GM12878 (cell line): Measurements from ENCODE around the gene MYO1D. TPM values are rescaled to one million over a fixed set of nuclear protein-coding genes. Genes with fewer than 3 reads are reported as not detected.

Source experiments
- ATAC-seq: fragments of 200-7000 bp; cut with Tn5 transposase; 3 replicates; pipeline ENCODE4 v1.9.1; 2020; ENCODE audit warnings: mild to moderate bottlenecking, moderate library complexity
- BruUV-seq: library from RNA; stranded (reverse); fragments of 400-500 nt; replicated peaks from 2 replicates; lab custom pipeline; 2021; lab: Mats Ljungman, UMichigan
- CTCF ChIA-PET: fragments of 300-600 bp; sonication (Branson Sonifier 250); formaldehyde crosslinking; extraction: SDS; loops from one replicate; lab custom pipeline; 2021; ENCODE audit warnings: inconsistent platforms; lab: Yijun Ruan, JAX
- POLR2A ChIA-PET: fragments of 350-600 bp; formaldehyde crosslinking; extraction: SDS; loops from one replicate; lab custom pipeline; 2021; ENCODE audit warnings: inconsistent platforms; lab: Charles Lee
- RAD21 ChIA-PET: fragments of 300-600 bp; sonication (Branson Sonifier 250); formaldehyde crosslinking; loops from one replicate; lab custom pipeline; 2023; ENCODE audit warnings: antibody characterized with exemption; ENCODE audit not compliant: unreplicated experiment; lab: Charles Lee
- SMC1A ChIA-PET: fragments of 300-600 bp; sonication (Branson Sonifier 250); formaldehyde crosslinking; loops from one replicate; lab custom pipeline; 2023; ENCODE audit not compliant: unreplicated experiment, uncharacterized antibody; lab: Charles Lee
- DNase-seq: peaks from one replicate; pipeline ENCODE4 v3.0.0-alpha.2; 2011; ENCODE audit warnings: low read depth, low spot score
- FAIRE-seq: peaks from 3 replicates; lab custom pipeline; 2011; peaks lifted over from hg19 to GRCh38; lab: Jason Lieb, UNC
- H2AFZ ChIP-seq: 2 replicates; pipeline ENCODE4 v1.6.0; 2011; ENCODE audit warnings: low read depth, low read length, control low read depth; ENCODE audit not compliant: control insufficient read depth
- H3K27ac ChIP-seq: 2 replicates; pipeline ENCODE4 v1.5.1; 2011; ENCODE audit warnings: control low read depth; ENCODE audit not compliant: control insufficient read depth, insufficient read depth
- H3K27me3 ChIP-seq, 2 experiments: replicated peaks in 1 of 2; 2 replicates each; pipeline versions ENCODE4 v1.6.0 to v1.6.1; 2011; ENCODE audit warnings: low read length in 1 of 2; ENCODE audit not compliant: control insufficient read depth in 2 of 2, insufficient read depth in 2 of 2
- H3K36me3 ChIP-seq, 2 experiments: 2 replicates each; pipeline ENCODE4 v1.5.1; 2011; ENCODE audit warnings: low read length in 1 of 2; ENCODE audit not compliant: control insufficient read depth in 2 of 2, insufficient read depth in 2 of 2
- H3K4me1 ChIP-seq: 2 replicates; pipeline ENCODE4 v1.6.1; 2011; ENCODE audit warnings: mild to moderate bottlenecking, low read length, moderate library complexity, mixed read lengths; ENCODE audit not compliant: control insufficient read depth, insufficient read depth
- H3K4me2 ChIP-seq: 2 replicates; pipeline ENCODE4 v1.6.0; 2011; ENCODE audit warnings: control low read depth; ENCODE audit not compliant: control insufficient read depth, insufficient read depth
- H3K4me3 ChIP-seq: fragments of 200-600 bp; sonication (generic); 2 replicates; pipeline ENCODE4 v1.5.1; 2016
- H3K79me2 ChIP-seq: 2 replicates; pipeline ENCODE4 v1.6.0; 2011; ENCODE audit warnings: low read length; ENCODE audit not compliant: control insufficient read depth, insufficient read depth
- H3K9ac ChIP-seq: 2 replicates; pipeline ENCODE4 v1.8.0; 2011; ENCODE audit warnings: low read length, control low read depth, mixed read lengths; ENCODE audit not compliant: control insufficient read depth, insufficient read depth
- H3K9me3 ChIP-seq: replicated peaks from 3 replicates; pipeline ENCODE4 v1.5.1; 2011; ENCODE audit warnings: mild to moderate bottlenecking, low read length; ENCODE audit not compliant: control insufficient read depth, insufficient read depth
- H4K20me1 ChIP-seq: 2 replicates; pipeline ENCODE4 v1.6.0; 2011; ENCODE audit not compliant: control insufficient read depth, insufficient read depth
- ASH2L ChIP-seq: fragments of 300-600, 200-600 bp; sonication (generic); IDR thresholded peaks from 2 replicates; pipeline ENCODE4 v1.6.1; 2017; ENCODE audit warnings: low read depth, mild to moderate bottlenecking, borderline replicate concordance
- CEBPB ChIP-seq, 2 experiments: fragments of 150-350 bp in 1 of 2; IDR thresholded peaks; 2 replicates each; pipeline ENCODE4 v1.6.1; 2012 to 2014; ENCODE audit warnings: low read depth in 2 of 2, low read length in 2 of 2, borderline replicate concordance in 1 of 2, inconsistent platforms in 1 of 2
- E2F4 ChIP-seq: IDR thresholded peaks from 2 replicates; pipeline ENCODE4 v1.6.1; 2012; ENCODE audit warnings: low read depth, low read length, improper control_type of control experiment
- LARP7 ChIP-seq: fragments of 450-650 bp; IDR thresholded peaks from 2 replicates; pipeline ENCODE4 v1.6.1; 2017; ENCODE audit warnings: mild to moderate bottlenecking
- NFYB ChIP-seq: IDR thresholded peaks from 2 replicates; pipeline ENCODE4 v1.6.1; 2011; ENCODE audit warnings: low read depth, mild to moderate bottlenecking, low read length, improper control_type of control experiment, moderate library complexity; ENCODE audit not compliant: insufficient read depth
- RCOR1 ChIP-seq: conservative IDR thresholded peaks from 2 replicates; pipeline ENCODE4 v1.6.1; 2012; ENCODE audit warnings: low read depth, low read length, improper control_type of control experiment
- whole genome bisulfite sequencing: methylation state at CpG from one replicate; pipeline ENCODE4 v1.1.6; 2016; ENCODE audit warnings: low lambda C conversion rate; ENCODE audit not compliant: insufficient replicate concordance, insufficient coverage; ENCODE audit errors: missing lambda C conversion rate; 5-methylcytosine and 5-hydroxymethylcytosine counted together
- in situ Hi-C: fragments of 300-500 bp; cut with MboI; formaldehyde crosslinking; loops from 9 replicates; pipeline ENCODE4 v1.14.3; 2018; ENCODE audit warnings: mixed read lengths
- intact Hi-C: fragments of 100-400 bp; cut with micrococcal nuclease; formaldehyde crosslinking; loops from one replicate; pipeline ENCODE4 v1.14.2; 2022; ENCODE audit not compliant: unreplicated experiment
- polyA plus RNA-seq, 11 experiments: library from polyadenylated mRNA; depleted of rRNA in 4 of 11; unstranded in 6 of 11; stranded (reverse) in 5 of 11; fragments of >200 nt; fragmentation: Nextera tagmentation in 4 of 11; fragmentation: Illumina TruSeq in 1 of 11; extraction: Ambion mirVana in 4 of 11; extraction: Trizol in 1 of 11; gene quantifications; 1 replicate in 1 of 11; 2 replicates in 10 of 11; pipeline versions ENCODE4 v1.2.1 to v1.2.3, GENCODE V29; 2011 to 2016; ENCODE audit warnings: inconsistent platforms in 2 of 11, missing spikeins in 2 of 11, low read depth in 1 of 11
- total RNA-seq, 4 experiments: library from RNA; depleted of rRNA in 3 of 4; stranded (reverse); fragments of >200 nt in 3 of 4; fragmentation: Illumina TruSeq in 1 of 4; extraction: Trizol in 1 of 4; gene quantifications; 2 replicates each; pipeline versions ENCODE4 v1.2.1 to v1.2.3, GENCODE V29; 2013 to 2021

The MYO1D gene
- total and polyA plus RNA-seq, 10 of the 15 experiments (the other 5 are each of a cell fraction or from before 2014, with no cell fraction given), result 1.8 to 37.7 (median 25.4) TPM

GRCh38 chr17:32549559-32549958 is 327.4 kb downstream of the MYO1D start:
- intact Hi-C loops (no loop called here), in situ Hi-C loops (no loop called here)
- H3K36me3 ChIP-seq, result no peaks in the 10 kb centered on the region
- H3K9ac ChIP-seq, result no peak overlapping the region
- H4K20me1 ChIP-seq, result no peaks in the 10 kb centered on the region
- H3K27me3 ChIP-seq, result no peaks in the 10 kb centered on the region
- CTCF ChIA-PET, result interaction anchor here (1.3 to 2.8 kb wide), 6 partner anchors 14 to 87 kb away, joined by 3 to 15 read pairs (median 8); no protein-coding TSS in a partner anchor
- TF ChIP-seq RCOR1, result no peak
- no peak for TF ChIP-seq LARP7
- no peak for TF ChIP-seq NFYB
- no peak for TF ChIP-seq ASH2L
- no peak for TF ChIP-seq E2F4
- peak in 1 of 2 experiments; percentile 12; a peak in 1 of 4 replicates for TF ChIP-seq CEBPB (IDR thresholded peaks at IDR 0.05; ENCODE audit: borderline replicate concordance in 1 of 2, low read depth in 2 of 2, low read length in 2 of 2)
- RAD21 ChIA-PET, result interaction anchor here (1.4 to 10.1 kb wide), 4 partner anchors 10 to 34 kb away, joined by 3 to 77 read pairs (median 12); no protein-coding TSS in a partner anchor
- peaks cover 20% of the 10 kb centered on the region for H3K4me1 ChIP-seq
- no peaks in the 10 kb centered on the region for H3K9me3 ChIP-seq
- SMC1A ChIA-PET, result interaction anchor here (0.7 to 10.2 kb wide), 10 partner anchors 8 to 109 kb away, joined by 3 to 101 read pairs (median 10); partner anchors contain the start of gene CDK5R1
- H3K4me2 ChIP-seq, result no peak overlapping the region
- no peak for ATAC-seq
- BruUV-seq, result no TSS peak
- H3K27ac ChIP-seq, result no peak overlapping the region
- no peak overlapping the region for H3K4me3 ChIP-seq
- 64% methylated on average over 3 of the region's 3 CpGs for WGBS
- no peak for FAIRE-seq
- H2AFZ ChIP-seq, result no peak overlapping the region
- DNase-seq, result no peak
- POLR2A ChIA-PET, result interaction anchor here (0.9 to 2.8 kb wide), 5 partner anchors 9 to 62 kb away, joined by 3 to 15 read pairs (median 4); partner anchors contain the start of gene CDK5R1
- no peaks in the 10 kb centered on the region for H3K79me2 ChIP-seq
